GM19240 (cell line): ENCODE data around the gene GPX1.
"Not testable (repeated sequence)": the region's sequence is repeated elsewhere in the genome, so short reads cannot be mapped to it uniquely, and the experiment has no call there.

Source experiments
- DNase-seq: peaks from one replicate; pipeline ENCODE4 v3.0.0; 2011; ENCODE audit warnings: low spot score; ENCODE audit not compliant: insufficient read length

GPX1 gene

GRCh38 chr3:49358217-49358883, at the start of gene GPX1:
GPX1 (minus strand) TSS chr3:49358353; CDS start chr3:49358278, 75 bp downstream.
- DNase-seq = peak; percentile 61

- DNase-seq = no peak
Observed at GRCh38 chr3:49406571-49407565, 48.7 kb upstream of the GPX1 start.

- DNase-seq = not testable (repeated sequence)
Observed at GRCh38 chr3:49405570-49405969, 47.4 kb upstream of the GPX1 start.

- no peak for DNase-seq
Observed at GRCh38 chr3:49403891-49404290, 45.7 kb upstream of the GPX1 start.

- DNase-seq = no peak
Observed at GRCh38 chr3:49401766-49402165, 43.6 kb upstream of the GPX1 start.

- DNase-seq = no peak
Observed at GRCh38 chr3:49399461-49399860, 41.3 kb upstream of the GPX1 start.

GRCh38 chr3:49397470-49397869, 39.3 kb upstream of the GPX1 start:
- DNase-seq = no peak

GRCh38 chr3:49391310-49391709, 33.2 kb upstream of the GPX1 start:
- not testable (repeated sequence) for DNase-seq

- no peak for DNase-seq
Observed at GRCh38 chr3:49389297-49389696, 31.1 kb upstream of the GPX1 start.

GRCh38 chr3:49388289-49388820, 30.2 kb upstream of the GPX1 start:
- no peak for DNase-seq

GRCh38 chr3:49387721-49388120, 29.6 kb upstream of the GPX1 start:
- DNase-seq = no peak

GRCh38 chr3:49386056-49386756, 28.1 kb upstream of the GPX1 start:
- DNase-seq = no peak

- no peak for DNase-seq
Observed at GRCh38 chr3:49385617-49386016, 27.5 kb upstream of the GPX1 start.

GRCh38 chr3:49383387-49383786, 25.2 kb upstream of the GPX1 start:
- no peak for DNase-seq

GRCh38 chr3:49378249-49378895, 20.2 kb upstream of the GPX1 start:
- DNase-seq = no peak

- no peak for DNase-seq
Observed at GRCh38 chr3:49377483-49377882, 19.3 kb upstream of the GPX1 start.

GRCh38 chr3:49371946-49372345, 13.8 kb upstream of the GPX1 start:
- DNase-seq = no peak

GRCh38 chr3:49370585-49371290, 12.6 kb upstream of the GPX1 start:
- DNase-seq = no peak

- DNase-seq = no peak
Observed at GRCh38 chr3:49362561-49362960, 4.4 kb upstream of the GPX1 start.

- DNase-seq = no peak
Observed at GRCh38 chr3:49359623-49360022, 1.5 kb upstream of the GPX1 start.

GRCh38 chr3:49358884-49359225, 702 bp upstream of the GPX1 start:
- no peak for DNase-seq
